ENCODE measurements around the gene UBB.

Gene UBB

GRCh38 chr17:16352303-16352666 lies 28.6 kb upstream of the UBB start:
- Histone ChIP-seq H3K36me3 (ENCODE audit: control insufficient read depth, insufficient read depth, low read length) (peaks cover 11% of the 10 kb centered on the region), H3K4me3 (replicated peaks; ENCODE audit: low read depth, low read length) (peak overlapping the region; percentile 77), H3K27me3 (replicated peaks; ENCODE audit: control insufficient read depth, insufficient read depth, low read length) (no peaks in the 10 kb centered on the region)
- TF ChIP-seq CTCF (IDR thresholded peaks at IDR 0.05; ENCODE audit: insufficient read depth, low read length, poor library complexity, severe bottlenecking) = no peak
- DNase-seq (ENCODE audit: extremely low read depth, insufficient read length) = peak; percentile 53

GRCh38 chr17:16352667-16353316 lies 28.1 kb upstream of the UBB start:
- Histone ChIP-seq H3K27me3 (replicated peaks; ENCODE audit: control insufficient read depth, insufficient read depth, low read length) (no peaks in the 10 kb centered on the region), H3K36me3 (ENCODE audit: control insufficient read depth, insufficient read depth, low read length) (peaks cover 11% of the 10 kb centered on the region), H3K4me3 (replicated peaks; ENCODE audit: low read depth, low read length) (peak overlapping the region; percentile 77)
- no peak for DNase-seq (ENCODE audit: extremely low read depth, insufficient read length)
- TF ChIP-seq CTCF (IDR thresholded peaks at IDR 0.05; ENCODE audit: insufficient read depth, low read length, poor library complexity, severe bottlenecking) = no peak

GRCh38 chr17:16353317-16354174 lies 27.3 kb upstream of the UBB start, which contains the start of gene CENPV:
TSS of gene CENPV (minus strand) at chr17:16353469. CDS start at chr17:16353436, 33 bp downstream.
- DNase-seq (ENCODE audit: extremely low read depth, insufficient read length) = peak; percentile 83

GRCh38 chr17:16354585-16354984 lies 26.3 kb upstream of the UBB start:
- TF ChIP-seq CTCF (IDR thresholded peaks at IDR 0.05; ENCODE audit: insufficient read depth, low read length, poor library complexity, severe bottlenecking) = no peak
- no peaks in the 10 kb centered on the region for H3K27me3 ChIP-seq (replicated peaks; ENCODE audit: control insufficient read depth, insufficient read depth, low read length)
- DNase-seq (ENCODE audit: extremely low read depth, insufficient read length) = peak; percentile 54
- H3K4me3 ChIP-seq (replicated peaks; ENCODE audit: low read depth, low read length) = no peak overlapping the region
- 0 out of 2 replicates have a peak, but pooled peaks cover under 1% of the 10 kb centered on the region for H3K36me3 ChIP-seq (ENCODE audit: control insufficient read depth, insufficient read depth, low read length)

More at GRCh38 chr17:16353317-16354174, 27.3 kb upstream of the UBB start, which contains the start of gene CENPV:
- TF ChIP-seq CTCF (IDR thresholded peaks at IDR 0.05; ENCODE audit: insufficient read depth, low read length, poor library complexity, severe bottlenecking) = no peak
- Histone ChIP-seq H3K36me3 (ENCODE audit: control insufficient read depth, insufficient read depth, low read length) (peaks cover 8% of the 10 kb centered on the region), H3K27me3 (replicated peaks; ENCODE audit: control insufficient read depth, insufficient read depth, low read length) (no peaks in the 10 kb centered on the region), H3K4me3 (replicated peaks; ENCODE audit: low read depth, low read length) (peak within 1 kb of the TSS; percentile 77)

GRCh38 chr17:16358394-16358793 lies 22.5 kb upstream of the UBB start:
- DNase-seq (ENCODE audit: extremely low read depth, insufficient read length) = no peak
- no peak for TF ChIP-seq CTCF (IDR thresholded peaks at IDR 0.05; ENCODE audit: insufficient read depth, low read length, poor library complexity, severe bottlenecking)
- H3K27me3 ChIP-seq (replicated peaks; ENCODE audit: control insufficient read depth, insufficient read depth, low read length) = no peaks in the 10 kb centered on the region
- H3K36me3 ChIP-seq (ENCODE audit: control insufficient read depth, insufficient read depth, low read length) = no peaks in the 10 kb centered on the region
- H3K4me3 ChIP-seq (replicated peaks; ENCODE audit: low read depth, low read length) = no peak overlapping the region

Data from GM06990 (cell line).